Astrocyte (in vitro differentiated cells and primary cell): ENCODE measurements around the gene FAM227B. TPM values are rescaled to one million over a fixed set of nuclear protein-coding genes. Genes with fewer than 3 reads are reported as not detected.
"Not testable (repeated sequence)": the region's sequence is repeated elsewhere in the genome, so short reads cannot be mapped to it uniquely, and the experiment has no call there.

Experiments used
- DNase-seq: peaks from one replicate; pipeline ENCODE4 v3.0.0-alpha.2; 2010; ENCODE audit warnings: low read depth
- FAIRE-seq: peaks from 2 replicates; lab custom pipeline; 2011; peaks lifted over from hg19 to GRCh38; lab: Jason Lieb, UNC
- H2AFZ ChIP-seq: 2 replicates; pipeline ENCODE4 v1.6.0; 2012; ENCODE audit warnings: low read depth, low read length, inconsistent platforms
- H3K27ac ChIP-seq: 2 replicates; pipeline ENCODE4 v1.5.1; 2011; ENCODE audit warnings: low read depth, low read length, inconsistent platforms
- H3K27me3 ChIP-seq: 2 replicates; pipeline ENCODE4 v1.6.0; 2011; ENCODE audit warnings: low read length, inconsistent platforms; ENCODE audit not compliant: insufficient read depth
- H3K36me3 ChIP-seq: 2 replicates; pipeline ENCODE4 v1.5.1; 2011; ENCODE audit warnings: low read length, inconsistent platforms; ENCODE audit not compliant: insufficient read depth
- H3K4me1 ChIP-seq: 2 replicates; pipeline ENCODE4 v1.5.1; 2011; ENCODE audit warnings: low read length, inconsistent platforms; ENCODE audit not compliant: insufficient read depth
- H3K4me2 ChIP-seq: 2 replicates; pipeline ENCODE4 v1.6.0; 2012; ENCODE audit warnings: low read length, inconsistent platforms
- H3K4me3 ChIP-seq: 2 replicates; pipeline ENCODE4 v1.5.1; 2011; ENCODE audit warnings: low read depth, mild to moderate bottlenecking, low read length, inconsistent platforms; ENCODE audit not compliant: insufficient read depth
- H3K79me2 ChIP-seq: 2 replicates; pipeline ENCODE4 v1.6.0; 2012; ENCODE audit warnings: mild to moderate bottlenecking, low read length, inconsistent platforms; ENCODE audit not compliant: insufficient read depth
- H3K9ac ChIP-seq: 2 replicates; pipeline ENCODE4 v1.6.0; 2012; ENCODE audit warnings: mild to moderate bottlenecking, low read length, inconsistent platforms
- H3K9me3 ChIP-seq: 2 replicates; pipeline ENCODE4 v1.5.1; 2012; ENCODE audit warnings: low read depth, mild to moderate bottlenecking, low read length, inconsistent platforms; ENCODE audit not compliant: insufficient read depth
- H4K20me1 ChIP-seq: 2 replicates; pipeline ENCODE4 v1.6.0; 2012; ENCODE audit warnings: low read length, inconsistent platforms; ENCODE audit not compliant: insufficient read depth
- H3K27ac Mint-ChIP-seq: one replicate; pipeline ENCODE4 v1.8.0; 2021; ENCODE audit warnings: mild to moderate bottlenecking, mixed read lengths; ENCODE audit not compliant: unreplicated experiment
- H3K27me3 Mint-ChIP-seq: one replicate; pipeline ENCODE4 v1.8.0; 2021; ENCODE audit warnings: low read depth, mixed read lengths; ENCODE audit not compliant: unreplicated experiment
- H3K36me3 Mint-ChIP-seq: one replicate; pipeline ENCODE4 v1.8.0; 2021; ENCODE audit warnings: low read depth, mixed read lengths; ENCODE audit not compliant: unreplicated experiment
- H3K4me1 Mint-ChIP-seq: one replicate; pipeline ENCODE4 v1.8.0; 2021; ENCODE audit warnings: low read depth, mixed read lengths; ENCODE audit not compliant: unreplicated experiment
- H3K4me3 Mint-ChIP-seq: one replicate; pipeline ENCODE4 v1.8.0; 2021; ENCODE audit warnings: mild to moderate bottlenecking, moderate library complexity, mixed read lengths; ENCODE audit not compliant: unreplicated experiment
- H3K9me3 Mint-ChIP-seq: one replicate; pipeline ENCODE4 v1.8.0; 2021; ENCODE audit warnings: mild to moderate bottlenecking, mixed read lengths; ENCODE audit not compliant: unreplicated experiment
- EZH2 ChIP-seq: IDR thresholded peaks from 2 replicates; pipeline ENCODE4 v1.6.1; 2012; ENCODE audit warnings: mild to moderate bottlenecking, low read length, inconsistent platforms; ENCODE audit not compliant: insufficient read depth
- total RNA-seq: library from RNA; stranded (reverse); gene quantifications from 2 replicates; pipeline ENCODE4 v1.2.1, GENCODE V29; 2021
- TF ChIP-seq, protein P1 (sequence below): IDR thresholded peaks from 2 replicates; pipeline ENCODE4 v1.5.1; 2011; ENCODE audit warnings: low read depth, mild to moderate bottlenecking, inconsistent platforms, low read length, moderate library complexity; ENCODE audit not compliant: insufficient read depth

FAM227B gene
- total RNA-seq, 1 donor from 2014 or later, result 5.7 TPM

DNA sequence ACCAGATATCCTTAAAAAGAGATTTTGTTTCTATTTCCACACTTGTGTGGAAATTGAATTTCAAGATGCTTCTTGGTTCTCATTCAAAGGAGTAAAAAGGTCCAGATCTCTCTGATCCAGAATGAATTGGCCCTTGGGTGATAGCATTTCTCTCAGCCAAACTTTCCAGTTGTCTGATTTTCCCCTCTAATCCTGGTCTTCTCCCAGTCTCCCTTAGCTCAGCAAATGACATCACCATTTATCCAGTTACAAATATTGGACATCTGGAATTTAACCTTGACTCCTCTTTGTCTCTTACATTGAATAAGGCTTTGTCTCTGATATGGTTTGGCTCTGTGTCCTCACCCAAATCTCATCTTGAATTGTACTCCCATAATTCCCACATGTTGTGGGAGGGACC lies 207.8 kb downstream of the FAM227B start:
- Mint-ChIP-seq H3K27ac (no peak overlapping the region), H3K4me1 (no peaks in the 10 kb centered on the region), H3K9me3 (peaks cover 3% of the 10 kb centered on the region), H3K36me3 (no peaks in the 10 kb centered on the region), H3K4me3 (no peak overlapping the region), H3K27me3 (no peaks in the 10 kb centered on the region)
- Histone ChIP-seq H3K9ac (no peak overlapping the region), H3K79me2 (no peaks in the 10 kb centered on the region), H3K4me2 (no peak overlapping the region), H3K4me1 (peaks cover 8% of the 10 kb centered on the region), H4K20me1 (no peaks in the 10 kb centered on the region), H3K9me3 (no peaks in the 10 kb centered on the region), H3K36me3 (no peaks in the 10 kb centered on the region), H3K27ac (no peak overlapping the region), H2AFZ (no peak overlapping the region), H3K4me3 (no peak overlapping the region), H3K27me3 (no peaks in the 10 kb centered on the region)
- DNase-seq (no peak), FAIRE-seq (no peak)
- TF ChIP-seq, protein P1, sequence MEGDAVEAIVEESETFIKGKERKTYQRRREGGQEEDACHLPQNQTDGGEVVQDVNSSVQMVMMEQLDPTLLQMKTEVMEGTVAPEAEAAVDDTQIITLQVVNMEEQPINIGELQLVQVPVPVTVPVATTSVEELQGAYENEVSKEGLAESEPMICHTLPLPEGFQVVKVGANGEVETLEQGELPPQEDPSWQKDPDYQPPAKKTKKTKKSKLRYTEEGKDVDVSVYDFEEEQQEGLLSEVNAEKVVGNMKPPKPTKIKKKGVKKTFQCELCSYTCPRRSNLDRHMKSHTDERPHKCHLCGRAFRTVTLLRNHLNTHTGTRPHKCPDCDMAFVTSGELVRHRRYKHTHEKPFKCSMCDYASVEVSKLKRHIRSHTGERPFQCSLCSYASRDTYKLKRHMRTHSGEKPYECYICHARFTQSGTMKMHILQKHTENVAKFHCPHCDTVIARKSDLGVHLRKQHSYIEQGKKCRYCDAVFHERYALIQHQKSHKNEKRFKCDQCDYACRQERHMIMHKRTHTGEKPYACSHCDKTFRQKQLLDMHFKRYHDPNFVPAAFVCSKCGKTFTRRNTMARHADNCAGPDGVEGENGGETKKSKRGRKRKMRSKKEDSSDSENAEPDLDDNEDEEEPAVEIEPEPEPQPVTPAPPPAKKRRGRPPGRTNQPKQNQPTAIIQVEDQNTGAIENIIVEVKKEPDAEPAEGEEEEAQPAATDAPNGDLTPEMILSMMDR, result no peak
- TF ChIP-seq EZH2, result no peak

DNA sequence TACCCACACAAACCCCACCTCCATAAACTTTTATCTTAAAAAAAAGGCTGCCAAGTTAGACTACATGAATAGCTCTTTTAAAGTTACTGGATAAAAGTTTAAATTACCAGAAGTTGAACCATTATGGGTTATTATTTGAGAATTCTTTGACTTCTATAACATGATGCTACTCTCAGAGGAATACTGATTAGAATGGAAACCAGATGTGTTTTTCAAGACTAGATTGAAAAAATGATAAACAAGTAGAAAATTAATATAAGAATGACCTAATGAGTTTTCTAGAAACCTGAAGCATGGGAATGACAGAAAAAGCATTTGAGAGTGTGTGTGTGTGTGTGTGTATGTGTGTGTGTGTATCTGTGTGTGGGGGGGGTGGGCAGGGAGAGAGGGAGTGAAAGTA lies 210.0 kb downstream of the FAM227B start:
- Mint-ChIP-seq H3K9me3 (peaks cover 3% of the 10 kb centered on the region), H3K27ac (no peak overlapping the region), H3K4me3 (no peak overlapping the region), H3K4me1 (no peaks in the 10 kb centered on the region), H3K27me3 (no peaks in the 10 kb centered on the region), H3K36me3 (no peaks in the 10 kb centered on the region)
- DNase-seq, result no peak
- no peak overlapping the region for H3K4me3 ChIP-seq
- H3K4me2 ChIP-seq, result no peak overlapping the region
- FAIRE-seq, result no peak
- H4K20me1 ChIP-seq, result no peaks in the 10 kb centered on the region
- H3K9ac ChIP-seq, result no peak overlapping the region
- TF ChIP-seq, protein P1, result no peak
- TF ChIP-seq EZH2, result no peak
- H3K27ac ChIP-seq, result no peak overlapping the region
- H3K36me3 ChIP-seq, result no peaks in the 10 kb centered on the region
- no peaks in the 10 kb centered on the region for H3K27me3 ChIP-seq
- no peak overlapping the region for H2AFZ ChIP-seq
- no peaks in the 10 kb centered on the region for H3K9me3 ChIP-seq
- H3K4me1 ChIP-seq, result peaks cover 6% of the 10 kb centered on the region
- H3K79me2 ChIP-seq, result no peaks in the 10 kb centered on the region

DNA sequence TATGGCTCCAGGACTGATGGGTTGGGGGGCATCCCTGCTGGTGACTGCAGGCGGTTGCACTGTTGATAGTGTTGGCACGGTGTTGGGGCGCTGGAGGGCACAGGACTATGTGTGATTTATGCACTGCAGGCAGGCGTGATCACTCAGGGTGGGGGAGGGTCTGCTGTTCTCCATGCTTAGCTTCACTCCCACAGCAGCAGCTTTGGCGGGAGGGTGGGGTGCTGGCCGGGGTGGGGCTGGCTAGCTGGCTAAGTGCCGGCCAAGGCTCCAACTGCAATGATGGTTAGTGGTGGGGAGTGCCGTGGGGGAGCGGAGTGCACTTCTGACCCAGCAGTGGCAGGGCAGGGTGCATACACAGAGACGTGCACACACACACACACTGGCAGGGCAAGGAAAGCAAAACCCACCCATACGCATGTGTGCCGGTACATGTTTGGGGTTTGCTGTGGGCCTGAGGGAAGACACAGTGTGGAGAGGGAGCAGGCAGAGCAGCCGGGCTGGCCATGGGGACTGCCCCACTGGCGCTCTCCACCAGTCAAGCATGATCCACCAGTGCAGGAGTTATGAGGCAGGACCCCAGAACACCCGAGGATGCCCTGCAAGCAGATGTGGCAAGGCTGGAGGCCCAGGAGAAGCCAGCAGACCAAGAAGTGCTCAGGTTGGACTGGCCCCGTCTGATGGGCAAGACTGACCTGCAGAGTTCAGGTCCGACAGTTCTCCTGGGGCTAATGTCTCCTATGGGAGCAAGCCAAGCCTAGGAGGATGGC lies 214.1 kb downstream of the FAM227B start:
- H2AFZ ChIP-seq, result no peak overlapping the region
- H3K4me3 Mint-ChIP-seq, result peak overlapping the region; percentile 20
- no peak overlapping the region for H3K9ac ChIP-seq
- no peaks in the 10 kb centered on the region for H3K27me3 ChIP-seq
- no peak for TF ChIP-seq EZH2
- TF ChIP-seq, protein P1, result no peak
- H3K79me2 ChIP-seq, result no peaks in the 10 kb centered on the region
- FAIRE-seq (no peak), DNase-seq (no peak)
- no peaks in the 10 kb centered on the region for H3K4me1 Mint-ChIP-seq
- no peaks in the 10 kb centered on the region for H3K9me3 ChIP-seq
- no peak overlapping the region for H3K4me3 ChIP-seq
- no peaks in the 10 kb centered on the region for H3K4me1 ChIP-seq
- no peaks in the 10 kb centered on the region for H4K20me1 ChIP-seq
- no peak overlapping the region for H3K4me2 ChIP-seq
- H3K9me3 Mint-ChIP-seq, result peaks cover 2% of the 10 kb centered on the region
- H3K36me3 ChIP-seq, result no peaks in the 10 kb centered on the region
- no peaks in the 10 kb centered on the region for H3K36me3 Mint-ChIP-seq
- H3K27ac Mint-ChIP-seq, result no peak overlapping the region
- H3K27me3 Mint-ChIP-seq, result no peaks in the 10 kb centered on the region
- no peak overlapping the region for H3K27ac ChIP-seq

DNA sequence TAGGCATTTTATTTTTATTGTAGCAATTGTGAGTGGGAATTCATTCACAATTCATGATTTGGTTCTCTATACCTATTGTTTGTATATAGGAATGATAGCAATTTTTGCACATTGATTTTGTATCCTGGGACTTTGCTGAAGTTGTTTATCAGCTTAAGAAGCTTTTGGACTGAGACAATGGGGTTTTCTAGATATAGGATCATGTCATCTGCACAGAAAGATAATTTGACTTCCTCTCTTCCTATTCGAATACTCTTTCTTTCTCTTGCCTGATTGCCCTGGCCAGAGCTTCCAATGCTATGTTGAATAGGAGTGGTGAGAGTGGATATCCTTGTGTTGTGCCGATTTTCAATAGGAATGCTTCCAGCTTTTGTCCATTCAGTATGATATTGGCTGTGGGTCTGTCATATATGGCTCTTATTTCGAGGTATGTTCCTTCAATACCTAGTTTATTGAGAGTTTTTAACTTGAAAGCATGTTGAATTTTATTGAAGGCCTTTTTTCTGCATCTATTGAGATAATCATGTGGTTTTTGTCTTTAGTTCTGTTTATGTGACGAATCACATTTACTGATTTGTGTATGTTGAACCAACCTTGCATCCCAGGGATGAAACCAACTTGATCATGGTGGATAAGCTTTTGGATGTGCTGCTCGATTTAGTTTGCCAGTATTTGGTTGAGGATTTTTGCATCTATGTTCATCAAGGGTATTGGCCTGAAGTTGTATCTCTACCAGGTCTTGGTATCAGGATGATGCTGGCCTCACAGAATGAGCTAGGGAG lies 217.9 kb downstream of the FAM227B start:
- H3K4me1 ChIP-seq, DNase-seq, H3K4me2 ChIP-seq, H3K27ac ChIP-seq, H3K36me3 Mint-ChIP-seq, H3K27me3 Mint-ChIP-seq, H3K27ac Mint-ChIP-seq, H3K4me3 ChIP-seq, H3K27me3 ChIP-seq, H2AFZ ChIP-seq, H3K9ac ChIP-seq, H3K4me1 Mint-ChIP-seq, H3K9me3 ChIP-seq, H4K20me1 ChIP-seq, H3K36me3 ChIP-seq, H3K4me3 Mint-ChIP-seq, FAIRE-seq, H3K79me2 ChIP-seq, H3K9me3 Mint-ChIP-seq: not testable (repeated sequence)
